HG03520 (cell line): Measurements from ENCODE around the gene LYL1.
A peak's percentile ranks its signal among the peaks of the same experiment; 100 is the strongest.

ENCODE experiments used
- ATAC-seq: cut with Tn5 transposase; IDR thresholded peaks from one replicate; pipeline ENCODE4 v1.9.1; 2021; ENCODE audit warnings: mild to moderate bottlenecking, moderate library complexity; ENCODE audit not compliant: unreplicated experiment

LYL1 gene

GRCh38 chr19:13130886-13131490 lies 28.3 kb upstream of the LYL1 start:
- ATAC-seq: no peak

GRCh38 chr19:13129384-13129783 lies 26.7 kb upstream of the LYL1 start:
- no peak for ATAC-seq

GRCh38 chr19:13128583-13128982 lies 25.9 kb upstream of the LYL1 start:
- ATAC-seq: no peak

- ATAC-seq: no peak
Measured at GRCh38 chr19:13127811-13128575, 25.3 kb upstream of the LYL1 start.

- no peak for ATAC-seq
Measured at GRCh38 chr19:13127051-13127450, 24.4 kb upstream of the LYL1 start.

GRCh38 chr19:13122980-13123957 lies 20.6 kb upstream of the LYL1 start:
- ATAC-seq: no peak

GRCh38 chr19:13122275-13122878 lies 19.7 kb upstream of the LYL1 start:
- ATAC-seq: no peak

GRCh38 chr19:13121551-13122274 lies 19.1 kb upstream of the LYL1 start:
- no peak for ATAC-seq

GRCh38 chr19:13120817-13121216 lies 18.2 kb upstream of the LYL1 start:
- no peak for ATAC-seq

GRCh38 chr19:13120031-13120430 lies 17.4 kb upstream of the LYL1 start:
- ATAC-seq: no peak

GRCh38 chr19:13119627-13120026 lies 17.0 kb upstream of the LYL1 start:
- ATAC-seq: no peak

GRCh38 chr19:13118424-13119193 lies 16.0 kb upstream of the LYL1 start:
- peak; percentile 2 for ATAC-seq

- peak; percentile 53 for ATAC-seq
Measured at GRCh38 chr19:13117772-13118423, 15.2 kb upstream of the LYL1 start, which contains the start of gene NACC1. TSS of gene NACC1 (plus strand) at chr19:13118264. CDS start at chr19:13135208, 16,944 bp downstream.

GRCh38 chr19:13117176-13117771 lies 14.6 kb upstream of the LYL1 start:
- no peak for ATAC-seq

- ATAC-seq: peak; percentile 36
Measured at GRCh38 chr19:13116282-13117175, 13.9 kb upstream of the LYL1 start, which contains the start of gene TRMT1. TSS of gene TRMT1 (minus strand) at chr19:13116740. CDS start at chr19:13116399, 341 bp downstream.

GRCh38 chr19:13115936-13116281 lies 13.3 kb upstream of the LYL1 start:
- ATAC-seq: no peak

GRCh38 chr19:13112555-13112954 lies 9.9 kb upstream of the LYL1 start:
- no peak for ATAC-seq
